Germinal center (tissue), 1 donor: ENCODE data around the gene ITPKB.

ENCODE experiments used
- DNase-seq: peaks from one replicate; pipeline ENCODE4 v3.0.0; 2012; ENCODE audit warnings: mixed read lengths, low spot score

Gene ITPKB

GRCh38 chr1:226637147-226637935 is 101.7 kb downstream of the ITPKB start:
- DNase-seq, result no peak

- DNase-seq, result no peak
These were observed 102.3 kb downstream of the ITPKB start for GRCh38 chr1:226636847-226637096.

- no peak for DNase-seq
These were observed 103.6 kb downstream of the ITPKB start for GRCh38 chr1:226635456-226635941.

- no peak for DNase-seq
These were observed 104.4 kb downstream of the ITPKB start for GRCh38 chr1:226634611-226635246.

- DNase-seq, result peak; percentile 73
These were observed 104.9 kb downstream of the ITPKB start for GRCh38 chr1:226634166-226634588.

GRCh38 chr1:226633541-226634165 is 105.4 kb downstream of the ITPKB start:
- DNase-seq, result no peak

- peak; percentile 74 for DNase-seq
These were observed 106.1 kb downstream of the ITPKB start for GRCh38 chr1:226632922-226633351.

- DNase-seq, result peak; percentile 64
These were observed 106.8 kb downstream of the ITPKB start for GRCh38 chr1:226632169-226632879.

GRCh38 chr1:226631229-226632000 is 107.7 kb downstream of the ITPKB start:
- DNase-seq, result no peak

GRCh38 chr1:226630592-226630991 is 108.5 kb downstream of the ITPKB start:
- no peak for DNase-seq

GRCh38 chr1:226629896-226630550 is 109.1 kb downstream of the ITPKB start:
- DNase-seq, result no peak

GRCh38 chr1:226629210-226629895 is 109.7 kb downstream of the ITPKB start:
- DNase-seq, result no peak

GRCh38 chr1:226628612-226629155 is 110.4 kb downstream of the ITPKB start:
- DNase-seq, result no peak

GRCh38 chr1:226627924-226628611 is 111.0 kb downstream of the ITPKB start:
- DNase-seq, result no peak

GRCh38 chr1:226627050-226627755 is 111.9 kb downstream of the ITPKB start:
- no peak for DNase-seq

- peak; percentile 77 for DNase-seq
These were observed 112.5 kb downstream of the ITPKB start for GRCh38 chr1:226626577-226626956.

GRCh38 chr1:226625832-226626576 is 113.1 kb downstream of the ITPKB start:
- DNase-seq, result no peak

GRCh38 chr1:226625326-226625725 is 113.8 kb downstream of the ITPKB start:
- no peak for DNase-seq
